GM12878 (cell line): ENCODE data around the gene GSE1. TPM values are rescaled to one million over a fixed set of nuclear protein-coding genes. Genes with fewer than 3 reads are reported as not detected.

Experiments used
- ATAC-seq: fragments of 200-7000 bp; cut with Tn5 transposase; 3 replicates; pipeline ENCODE4 v1.9.1; 2020; ENCODE audit warnings: mild to moderate bottlenecking, moderate library complexity
- BruUV-seq: library from RNA; stranded (reverse); fragments of 400-500 nt; replicated peaks from 2 replicates; lab custom pipeline; 2021; lab: Mats Ljungman, UMichigan
- CTCF ChIA-PET: fragments of 300-600 bp; sonication (Branson Sonifier 250); formaldehyde crosslinking; extraction: SDS; loops from one replicate; lab custom pipeline; 2021; ENCODE audit warnings: inconsistent platforms; lab: Yijun Ruan, JAX
- POLR2A ChIA-PET: fragments of 350-600 bp; formaldehyde crosslinking; extraction: SDS; loops from one replicate; lab custom pipeline; 2021; ENCODE audit warnings: inconsistent platforms; lab: Charles Lee
- RAD21 ChIA-PET: fragments of 300-600 bp; sonication (Branson Sonifier 250); formaldehyde crosslinking; loops from one replicate; lab custom pipeline; 2023; ENCODE audit warnings: antibody characterized with exemption; ENCODE audit not compliant: unreplicated experiment; lab: Charles Lee
- SMC1A ChIA-PET: fragments of 300-600 bp; sonication (Branson Sonifier 250); formaldehyde crosslinking; loops from one replicate; lab custom pipeline; 2023; ENCODE audit not compliant: unreplicated experiment, uncharacterized antibody; lab: Charles Lee
- DNase-seq: peaks from one replicate; pipeline ENCODE4 v3.0.0-alpha.2; 2011; ENCODE audit warnings: low read depth, low spot score
- FAIRE-seq: peaks from 3 replicates; lab custom pipeline; 2011; peaks lifted over from hg19 to GRCh38; lab: Jason Lieb, UNC
- H2AFZ ChIP-seq: 2 replicates; pipeline ENCODE4 v1.6.0; 2011; ENCODE audit warnings: low read depth, low read length, control low read depth; ENCODE audit not compliant: control insufficient read depth
- H3K27ac ChIP-seq: 2 replicates; pipeline ENCODE4 v1.5.1; 2011; ENCODE audit warnings: control low read depth; ENCODE audit not compliant: control insufficient read depth, insufficient read depth
- H3K27me3 ChIP-seq, 2 experiments: replicated peaks in 1 of 2; 2 replicates each; pipeline versions ENCODE4 v1.6.0 to v1.6.1; 2011; ENCODE audit warnings: low read length in 1 of 2; ENCODE audit not compliant: control insufficient read depth in 2 of 2, insufficient read depth in 2 of 2
- H3K36me3 ChIP-seq, 2 experiments: 2 replicates each; pipeline ENCODE4 v1.5.1; 2011; ENCODE audit warnings: low read length in 1 of 2; ENCODE audit not compliant: control insufficient read depth in 2 of 2, insufficient read depth in 2 of 2
- H3K4me1 ChIP-seq: 2 replicates; pipeline ENCODE4 v1.6.1; 2011; ENCODE audit warnings: mild to moderate bottlenecking, low read length, moderate library complexity, mixed read lengths; ENCODE audit not compliant: control insufficient read depth, insufficient read depth
- H3K4me2 ChIP-seq: 2 replicates; pipeline ENCODE4 v1.6.0; 2011; ENCODE audit warnings: control low read depth; ENCODE audit not compliant: control insufficient read depth, insufficient read depth
- H3K4me3 ChIP-seq: fragments of 200-600 bp; sonication (generic); 2 replicates; pipeline ENCODE4 v1.5.1; 2016
- H3K79me2 ChIP-seq: 2 replicates; pipeline ENCODE4 v1.6.0; 2011; ENCODE audit warnings: low read length; ENCODE audit not compliant: control insufficient read depth, insufficient read depth
- H3K9ac ChIP-seq: 2 replicates; pipeline ENCODE4 v1.8.0; 2011; ENCODE audit warnings: low read length, control low read depth, mixed read lengths; ENCODE audit not compliant: control insufficient read depth, insufficient read depth
- H3K9me3 ChIP-seq: replicated peaks from 3 replicates; pipeline ENCODE4 v1.5.1; 2011; ENCODE audit warnings: mild to moderate bottlenecking, low read length; ENCODE audit not compliant: control insufficient read depth, insufficient read depth
- H4K20me1 ChIP-seq: 2 replicates; pipeline ENCODE4 v1.6.0; 2011; ENCODE audit not compliant: control insufficient read depth, insufficient read depth
- ATF2 ChIP-seq: IDR thresholded peaks from 2 replicates; pipeline ENCODE4 v1.6.1; 2012; ENCODE audit warnings: low read length, inconsistent platforms
- CTCF ChIP-seq, 3 experiments: IDR thresholded peaks in 2 of 3; conservative IDR thresholded peaks in 1 of 3; 2 replicates each; pipeline ENCODE4 v1.5.1; 2011; ENCODE audit warnings: low read depth in 3 of 3, low read length in 3 of 3, mild to moderate bottlenecking in 3 of 3, control low read depth in 2 of 3, moderate library complexity in 2 of 3, inconsistent platforms in 1 of 3, mixed read lengths in 1 of 3; ENCODE audit not compliant: control insufficient read depth in 2 of 3, insufficient read depth in 1 of 3; ENCODE audit errors: extremely low read depth in 1 of 3
- CUX1 ChIP-seq: IDR thresholded peaks from 2 replicates; pipeline ENCODE4 v1.6.1; 2012; ENCODE audit warnings: improper control_type of control experiment, low read depth, low read length; ENCODE audit not compliant: insufficient replicate concordance
- NFXL1 ChIP-seq: fragments of 450-650 bp; IDR thresholded peaks from 2 replicates; pipeline ENCODE4 v1.6.1; 2017; ENCODE audit warnings: antibody characterized with exemption, mild to moderate bottlenecking, borderline replicate concordance
- NR2C1 ChIP-seq: fragments of 450-650 bp; IDR thresholded peaks from 2 replicates; pipeline ENCODE4 v1.6.1; 2017; ENCODE audit warnings: antibody characterized with exemption, mild to moderate bottlenecking, moderate library complexity
- PKNOX1 ChIP-seq: fragments of 450-650 bp; IDR thresholded peaks from 2 replicates; pipeline ENCODE4 v1.6.1; 2016; ENCODE audit warnings: mild to moderate bottlenecking
- POLR2A ChIP-seq: IDR thresholded peaks from 2 replicates; pipeline ENCODE4 v1.6.1; 2011; ENCODE audit warnings: low read depth, mild to moderate bottlenecking, low read length
- RAD21 ChIP-seq: IDR thresholded peaks from 2 replicates; pipeline ENCODE4 v1.6.1; 2011; ENCODE audit warnings: mild to moderate bottlenecking, low read depth, low read length, moderate library complexity; ENCODE audit not compliant: insufficient read depth
- RAD51 ChIP-seq: fragments of 450-650 bp; IDR thresholded peaks from 2 replicates; pipeline ENCODE4 v1.6.1; 2016; ENCODE audit warnings: moderate library complexity, mild to moderate bottlenecking, inconsistent platforms
- SMC3 ChIP-seq: IDR thresholded peaks from 2 replicates; pipeline ENCODE4 v1.6.1; 2011; ENCODE audit warnings: low read length, improper control_type of control experiment, borderline replicate concordance
- SP1 ChIP-seq: IDR thresholded peaks from one replicate; pipeline ENCODE4 v1.6.1; 2011; ENCODE audit warnings: low read depth, low read length
- YBX1 ChIP-seq: fragments of 450-650 bp; IDR thresholded peaks from 2 replicates; pipeline ENCODE4 v1.6.1; 2016; ENCODE audit warnings: antibody characterized with exemption
- WGBS: methylation state at CpG from one replicate; pipeline ENCODE4 v1.1.6; 2016; ENCODE audit warnings: low lambda C conversion rate; ENCODE audit not compliant: insufficient replicate concordance, insufficient coverage; ENCODE audit errors: missing lambda C conversion rate; 5-methylcytosine and 5-hydroxymethylcytosine counted together
- in situ Hi-C: fragments of 300-500 bp; cut with MboI; formaldehyde crosslinking; loops from 9 replicates; pipeline ENCODE4 v1.14.3; 2018; ENCODE audit warnings: mixed read lengths
- intact Hi-C: fragments of 100-400 bp; cut with micrococcal nuclease; formaldehyde crosslinking; loops from one replicate; pipeline ENCODE4 v1.14.2; 2022; ENCODE audit not compliant: unreplicated experiment
- polyA plus RNA-seq, 11 experiments: library from polyadenylated mRNA; depleted of rRNA in 4 of 11; unstranded in 6 of 11; stranded (reverse) in 5 of 11; fragments of >200 nt; fragmentation: Nextera tagmentation in 4 of 11; fragmentation: Illumina TruSeq in 1 of 11; extraction: Ambion mirVana in 4 of 11; extraction: Trizol in 1 of 11; gene quantifications; 1 replicate in 1 of 11; 2 replicates in 10 of 11; pipeline versions ENCODE4 v1.2.1 to v1.2.3, GENCODE V29; 2011 to 2016; ENCODE audit warnings: inconsistent platforms in 2 of 11, missing spikeins in 2 of 11, low read depth in 1 of 11
- total RNA-seq, 4 experiments: library from RNA; depleted of rRNA in 3 of 4; stranded (reverse); fragments of >200 nt in 3 of 4; fragmentation: Illumina TruSeq in 1 of 4; extraction: Trizol in 1 of 4; gene quantifications; 2 replicates each; pipeline versions ENCODE4 v1.2.1 to v1.2.3, GENCODE V29; 2013 to 2021

GSE1 gene
- total and polyA plus RNA-seq, 10 of the 15 experiments (the other 5 are each of a cell fraction or from before 2014, with no cell fraction given), result 4.6 to 58.7 (median 18.2) TPM

GRCh38 chr16:85659805-85660511 lies 46.8 kb downstream of the GSE1 start:
- DNase-seq (no peak), ATAC-seq (peak; percentile 94), FAIRE-seq (peak; percentile 78)
- no peaks in the 10 kb centered on the region for H3K9me3 ChIP-seq
- no peak overlapping the region for H3K4me3 ChIP-seq
- no peaks in the 10 kb centered on the region for H3K79me2 ChIP-seq
- H3K9ac ChIP-seq, result no peak overlapping the region
- in situ Hi-C loops, result loop anchor here (5.0 kb wide), 1 partner anchor 57 kb away; no protein-coding TSS in a partner anchor
- ChIA-PET RAD21 (interaction anchor here (0.8 to 1.1 kb wide), 2 partner anchors 57 to 161 kb away, joined by 3 read pairs; no protein-coding TSS in a partner anchor), SMC1A (interaction anchor here (1.8 kb wide), 1 partner anchor 56 kb away, joined by 6 read pairs; no protein-coding TSS in a partner anchor), POLR2A (no interaction called here), CTCF (interaction anchor here (0.7 to 4.8 kb wide), 13 partner anchors 8 to 245 kb away, joined by 3 to 29 read pairs (median 3); partner anchors contain the start of gene GINS2)
- no peak overlapping the region for H3K27ac ChIP-seq
- intact Hi-C loops, result loop anchor here (1.0 to 2.0 kb wide), 2 partner anchors 58 to 99 kb away; no protein-coding TSS in a partner anchor
- BruUV-seq, result TSS peak; percentile 26
- H4K20me1 ChIP-seq, result no peaks in the 10 kb centered on the region
- H3K27me3 ChIP-seq, result no peaks in the 10 kb centered on the region
- peaks cover 37 to 69% of the 10 kb centered on the region in 2 experiments for H3K36me3 ChIP-seq
- no peak for TF ChIP-seq RAD51
- peak; percentile 80 for TF ChIP-seq RAD21
- TF ChIP-seq CTCF (IDR thresholded peaks at IDR 0.05 in 2 of 3, conservative IDR thresholded peaks at IDR 0.05 in 1 of 3; ENCODE audit: control insufficient read depth in 2 of 3, extremely low read depth in 1 of 3, insufficient read depth in 1 of 3, low read depth in 3 of 3, low read length in 3 of 3), result peak; percentile 87 to 96 (median 95)
- TF ChIP-seq CUX1, result no peak
- TF ChIP-seq PKNOX1, result no peak
- TF ChIP-seq NFXL1, result no peak
- no peak for TF ChIP-seq ATF2
- no peak for TF ChIP-seq SP1
- TF ChIP-seq YBX1, result no peak
- TF ChIP-seq SMC3, result peak; percentile 68
- TF ChIP-seq POLR2A, result no peak; the same call in 1 of the 2 replicates
- no peak for TF ChIP-seq NR2C1
- H2AFZ ChIP-seq, result no peak overlapping the region
- no peaks in the 10 kb centered on the region for H3K4me1 ChIP-seq
- WGBS, result 68% methylated on average over 12 of the region's 12 CpGs
- no peak overlapping the region for H3K4me2 ChIP-seq
